HL-60 (cell line): ENCODE results near the gene NBEAL2.

ENCODE experiments used
- POLR2AphosphoS5 ChIP-seq: IDR thresholded peaks from 2 replicates; pipeline ENCODE4 v1.6.1; 2012; ENCODE audit warnings: low read depth
- TF ChIP-seq, protein P1 (sequence below): IDR thresholded peaks from one replicate; pipeline ENCODE4 v1.5.1; 2011; ENCODE audit warnings: low read length, control low read depth, inconsistent platforms; ENCODE audit not compliant: insufficient read depth
- TF ChIP-seq, protein P2 (sequence below): IDR thresholded peaks from 2 replicates; pipeline ENCODE4 v1.6.1; 2012; ENCODE audit warnings: low read depth; ENCODE audit not compliant: insufficient replicate concordance

DNA sequence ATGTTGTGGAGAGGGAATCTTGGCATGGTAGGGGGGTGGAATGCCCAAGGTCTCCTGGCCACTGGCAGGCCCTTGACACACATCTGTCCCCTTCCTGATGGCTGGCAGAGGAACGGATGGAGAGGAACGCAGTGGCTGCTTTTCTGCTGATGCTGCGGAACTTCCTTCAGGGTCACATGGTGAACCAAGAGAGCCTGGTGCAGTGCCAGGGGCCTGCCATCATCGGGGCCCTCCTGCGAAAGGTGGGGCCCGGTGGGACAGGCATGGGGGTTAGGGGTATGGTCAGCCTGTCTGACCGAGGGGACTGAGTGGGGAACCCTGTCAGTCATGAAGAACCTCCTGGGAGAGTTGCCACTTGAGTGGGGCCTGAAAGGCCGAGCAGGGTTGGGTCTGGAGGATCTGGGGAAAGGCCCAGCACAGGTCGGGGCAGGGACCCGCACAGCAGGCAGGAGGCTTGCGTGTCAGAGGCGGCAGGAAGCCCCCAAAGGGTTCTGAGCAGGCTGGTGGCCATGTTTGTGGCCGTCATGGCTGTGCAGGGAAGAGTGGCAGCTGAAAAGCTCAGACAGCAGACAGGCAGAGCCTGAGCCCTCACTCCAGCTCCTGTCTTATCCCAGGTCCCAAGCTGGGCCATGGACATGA is 18.1 kb downstream of the NBEAL2 start:
- TF ChIP-seq, protein P1, sequence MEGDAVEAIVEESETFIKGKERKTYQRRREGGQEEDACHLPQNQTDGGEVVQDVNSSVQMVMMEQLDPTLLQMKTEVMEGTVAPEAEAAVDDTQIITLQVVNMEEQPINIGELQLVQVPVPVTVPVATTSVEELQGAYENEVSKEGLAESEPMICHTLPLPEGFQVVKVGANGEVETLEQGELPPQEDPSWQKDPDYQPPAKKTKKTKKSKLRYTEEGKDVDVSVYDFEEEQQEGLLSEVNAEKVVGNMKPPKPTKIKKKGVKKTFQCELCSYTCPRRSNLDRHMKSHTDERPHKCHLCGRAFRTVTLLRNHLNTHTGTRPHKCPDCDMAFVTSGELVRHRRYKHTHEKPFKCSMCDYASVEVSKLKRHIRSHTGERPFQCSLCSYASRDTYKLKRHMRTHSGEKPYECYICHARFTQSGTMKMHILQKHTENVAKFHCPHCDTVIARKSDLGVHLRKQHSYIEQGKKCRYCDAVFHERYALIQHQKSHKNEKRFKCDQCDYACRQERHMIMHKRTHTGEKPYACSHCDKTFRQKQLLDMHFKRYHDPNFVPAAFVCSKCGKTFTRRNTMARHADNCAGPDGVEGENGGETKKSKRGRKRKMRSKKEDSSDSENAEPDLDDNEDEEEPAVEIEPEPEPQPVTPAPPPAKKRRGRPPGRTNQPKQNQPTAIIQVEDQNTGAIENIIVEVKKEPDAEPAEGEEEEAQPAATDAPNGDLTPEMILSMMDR = no peak
- TF ChIP-seq POLR2AphosphoS5 = no peak
- TF ChIP-seq, protein P2, sequence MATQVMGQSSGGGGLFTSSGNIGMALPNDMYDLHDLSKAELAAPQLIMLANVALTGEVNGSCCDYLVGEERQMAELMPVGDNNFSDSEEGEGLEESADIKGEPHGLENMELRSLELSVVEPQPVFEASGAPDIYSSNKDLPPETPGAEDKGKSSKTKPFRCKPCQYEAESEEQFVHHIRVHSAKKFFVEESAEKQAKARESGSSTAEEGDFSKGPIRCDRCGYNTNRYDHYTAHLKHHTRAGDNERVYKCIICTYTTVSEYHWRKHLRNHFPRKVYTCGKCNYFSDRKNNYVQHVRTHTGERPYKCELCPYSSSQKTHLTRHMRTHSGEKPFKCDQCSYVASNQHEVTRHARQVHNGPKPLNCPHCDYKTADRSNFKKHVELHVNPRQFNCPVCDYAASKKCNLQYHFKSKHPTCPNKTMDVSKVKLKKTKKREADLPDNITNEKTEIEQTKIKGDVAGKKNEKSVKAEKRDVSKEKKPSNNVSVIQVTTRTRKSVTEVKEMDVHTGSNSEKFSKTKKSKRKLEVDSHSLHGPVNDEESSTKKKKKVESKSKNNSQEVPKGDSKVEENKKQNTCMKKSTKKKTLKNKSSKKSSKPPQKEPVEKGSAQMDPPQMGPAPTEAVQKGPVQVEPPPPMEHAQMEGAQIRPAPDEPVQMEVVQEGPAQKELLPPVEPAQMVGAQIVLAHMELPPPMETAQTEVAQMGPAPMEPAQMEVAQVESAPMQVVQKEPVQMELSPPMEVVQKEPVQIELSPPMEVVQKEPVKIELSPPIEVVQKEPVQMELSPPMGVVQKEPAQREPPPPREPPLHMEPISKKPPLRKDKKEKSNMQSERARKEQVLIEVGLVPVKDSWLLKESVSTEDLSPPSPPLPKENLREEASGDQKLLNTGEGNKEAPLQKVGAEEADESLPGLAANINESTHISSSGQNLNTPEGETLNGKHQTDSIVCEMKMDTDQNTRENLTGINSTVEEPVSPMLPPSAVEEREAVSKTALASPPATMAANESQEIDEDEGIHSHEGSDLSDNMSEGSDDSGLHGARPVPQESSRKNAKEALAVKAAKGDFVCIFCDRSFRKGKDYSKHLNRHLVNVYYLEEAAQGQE = no peak
